DOHH2 (cell line): Measurements from ENCODE around the gene PSTPIP1.

Experiments used
- H3F3A ChIP-seq: fragments of 200-600 bp; sonication (generic), shearing (Covaris generic); 2 replicates; pipeline ENCODE4 v1.6.0; 2016; ENCODE audit warnings: antibody characterized with exemption, mild to moderate bottlenecking; ENCODE audit not compliant: control insufficient read depth, insufficient read depth
- H3K27ac ChIP-seq: fragments of 200-600 bp; sonication (generic); 2 replicates; pipeline ENCODE4 v1.5.1; 2014; ENCODE audit warnings: low read depth, mild to moderate bottlenecking, low read length, moderate library complexity
- H3K27me3 ChIP-seq: fragments of 200-600 bp; sonication (generic); 2 replicates; pipeline ENCODE4 v1.6.1; 2014; ENCODE audit warnings: mild to moderate bottlenecking, low read length, mixed read lengths; ENCODE audit not compliant: control insufficient read depth
- H3K36me3 ChIP-seq: fragments of 200-600 bp; sonication (generic); 2 replicates; pipeline ENCODE4 v1.6.1; 2014; ENCODE audit warnings: mild to moderate bottlenecking, low read length, moderate library complexity, mixed read lengths; ENCODE audit not compliant: control insufficient read depth
- H3K4me1 ChIP-seq: fragments of 200-600 bp; sonication (generic); 2 replicates; pipeline ENCODE4 v1.6.1; 2014; ENCODE audit warnings: mild to moderate bottlenecking, low read length, mixed read lengths; ENCODE audit not compliant: control insufficient read depth
- H3K4me2 ChIP-seq: fragments of 200-600 bp; sonication (generic); 2 replicates; pipeline ENCODE4 v1.6.0; 2014; ENCODE audit warnings: mild to moderate bottlenecking, low read length, moderate library complexity
- H3K4me3 ChIP-seq: fragments of 200-600 bp; sonication (generic); 2 replicates; pipeline ENCODE4 v1.5.1; 2014; ENCODE audit warnings: mild to moderate bottlenecking, low read length, mixed read lengths
- H3K79me2 ChIP-seq: fragments of 200-600 bp; sonication (generic); 2 replicates; pipeline ENCODE4 v1.6.1; 2014; ENCODE audit warnings: mild to moderate bottlenecking, low read length, mixed read lengths; ENCODE audit not compliant: control insufficient read depth
- H3K9me2 ChIP-seq: fragments of 200-600 bp; sonication (generic); replicated peaks from 2 replicates; pipeline ENCODE4 v1.6.1; 2014; ENCODE audit warnings: mild to moderate bottlenecking, low read length, mixed read lengths; ENCODE audit not compliant: control insufficient read depth
- H3K9me3 ChIP-seq: fragments of 200-600 bp; sonication (generic); 2 replicates; pipeline ENCODE4 v1.6.1; 2014; ENCODE audit warnings: antibody characterized with exemption, low read length, mixed read lengths; ENCODE audit not compliant: control insufficient read depth, insufficient read depth
- H4K20me1 ChIP-seq: fragments of 200-600 bp; sonication (generic); 2 replicates; pipeline ENCODE4 v1.6.0; 2014; ENCODE audit warnings: low read depth, mild to moderate bottlenecking, antibody characterized with exemption, low read length, moderate library complexity; ENCODE audit not compliant: control insufficient read depth, insufficient read depth
- CTCF ChIP-seq: fragments of 200-600 bp; sonication (generic); IDR thresholded peaks from one replicate; pipeline ENCODE4 v1.5.1; 2014; ENCODE audit warnings: antibody characterized with exemption, mild to moderate bottlenecking, low read depth, low read length; ENCODE audit not compliant: poor library complexity, severe bottlenecking
- EZH2phosphoT487 ChIP-seq: fragments of 200-600 bp; sonication (generic); IDR thresholded peaks from 2 replicates; pipeline ENCODE4 v1.6.1; 2017; ENCODE audit warnings: borderline replicate concordance, mild to moderate bottlenecking, antibody characterized with exemption, low read length, moderate library complexity, mixed read lengths

The PSTPIP1 gene

GRCh38 chr15:77017761-77018720, 23.1 kb downstream of the PSTPIP1 start:
- Histone ChIP-seq H3K9me3 (no peaks in the 10 kb centered on the region), H3K79me2 (no peaks in the 10 kb centered on the region), H3K36me3 (no peaks in the 10 kb centered on the region), H3K4me3 (no peak overlapping the region), H3K9me2 (no peaks in the 10 kb centered on the region), H3K27me3 (no peaks in the 10 kb centered on the region), H3K4me1 (peaks cover 5% of the 10 kb centered on the region; the same call in 1 of the 2 replicates), H3F3A (no peaks in the 10 kb centered on the region), H4K20me1 (no peaks in the 10 kb centered on the region), H3K4me2 (no peak overlapping the region), H3K27ac (no peak overlapping the region)
- TF ChIP-seq EZH2phosphoT487 (no peak), CTCF (no peak)

DNA sequence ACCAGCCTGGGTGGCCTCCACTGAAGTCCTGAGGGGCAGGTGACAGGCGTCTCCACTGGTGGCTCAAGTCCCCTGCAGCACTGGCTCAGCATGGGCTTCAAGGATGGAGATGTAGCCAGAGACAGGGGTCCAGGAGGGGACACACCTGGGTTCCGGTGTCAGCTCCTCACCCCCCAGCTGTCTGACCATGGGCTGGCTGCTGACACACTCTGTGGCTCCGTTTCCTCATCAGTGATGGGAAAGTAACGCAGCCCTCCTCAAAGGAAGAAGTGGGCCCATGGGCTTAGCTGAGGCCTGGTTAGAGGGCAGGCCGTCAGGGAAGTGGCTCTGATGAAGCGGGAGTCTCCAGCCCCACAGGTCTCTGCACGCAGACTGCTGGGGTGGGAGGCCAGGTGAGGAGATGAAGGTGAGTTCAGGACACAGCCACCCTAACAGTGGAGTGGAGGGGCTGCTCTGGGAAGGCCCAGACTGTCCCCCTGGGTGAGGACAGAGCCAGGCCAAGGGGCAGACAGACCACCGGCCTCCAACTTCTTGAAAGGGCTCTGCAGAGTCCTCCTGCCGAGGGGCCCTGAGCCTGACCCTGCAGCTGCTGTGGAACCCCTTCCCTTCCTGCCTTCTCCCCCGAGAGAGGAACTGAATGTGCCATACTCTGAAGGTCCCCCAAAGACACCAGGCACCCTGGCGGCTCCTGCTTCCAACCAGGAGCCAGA, 24.0 kb downstream of the PSTPIP1 start:
- H3K4me3 ChIP-seq = no peak overlapping the region
- H3K27ac ChIP-seq = no peak overlapping the region
- no peaks in the 10 kb centered on the region for H3K9me3 ChIP-seq
- H3K27me3 ChIP-seq = no peaks in the 10 kb centered on the region
- TF ChIP-seq CTCF = no peak
- TF ChIP-seq EZH2phosphoT487 = no peak
- H3K4me1 ChIP-seq = peaks cover 5% of the 10 kb centered on the region; the same call in 1 of the 2 replicates
- H3F3A ChIP-seq = no peaks in the 10 kb centered on the region
- H4K20me1 ChIP-seq = no peaks in the 10 kb centered on the region
- H3K36me3 ChIP-seq = no peaks in the 10 kb centered on the region
- no peaks in the 10 kb centered on the region for H3K79me2 ChIP-seq
- H3K4me2 ChIP-seq = no peak overlapping the region
- no peaks in the 10 kb centered on the region for H3K9me2 ChIP-seq

GRCh38 chr15:77019521-77020331, 24.8 kb downstream of the PSTPIP1 start:
- Histone ChIP-seq H3K4me3 (no peak overlapping the region), H3K9me3 (no peaks in the 10 kb centered on the region), H3K4me1 (peaks cover 5% of the 10 kb centered on the region; the same call in 1 of the 2 replicates), H3K27me3 (no peaks in the 10 kb centered on the region), H3K79me2 (no peaks in the 10 kb centered on the region), H3K9me2 (no peaks in the 10 kb centered on the region), H3F3A (no peaks in the 10 kb centered on the region), H3K27ac (no peak overlapping the region), H3K36me3 (no peaks in the 10 kb centered on the region), H4K20me1 (no peaks in the 10 kb centered on the region), H3K4me2 (no peak overlapping the region)
- no peak for TF ChIP-seq EZH2phosphoT487
- no peak for TF ChIP-seq CTCF
